ENCODE results near the gene XRCC3.

DNA sequence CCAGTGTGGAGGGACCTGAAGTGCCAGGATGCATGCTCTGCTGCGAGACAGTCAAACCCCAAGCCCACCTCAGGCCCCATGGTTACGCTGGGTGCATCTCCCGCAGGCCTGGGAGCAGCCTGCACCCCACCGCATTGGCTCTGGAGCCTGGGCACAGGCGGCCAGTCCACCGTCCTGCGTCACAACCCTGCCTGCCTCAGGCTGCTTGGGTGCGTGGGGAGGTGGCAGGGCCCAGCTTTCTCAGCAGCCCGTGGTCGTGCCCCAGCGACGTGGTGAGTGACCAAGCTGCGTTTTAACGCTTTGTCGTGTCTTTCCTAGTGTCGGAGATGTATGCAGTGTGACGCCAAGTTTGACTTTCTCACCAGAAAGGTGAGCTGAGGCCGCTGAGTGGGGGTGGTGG is 11.2 kb upstream of the XRCC3 start:
- TF ChIP-seq, protein P1, sequence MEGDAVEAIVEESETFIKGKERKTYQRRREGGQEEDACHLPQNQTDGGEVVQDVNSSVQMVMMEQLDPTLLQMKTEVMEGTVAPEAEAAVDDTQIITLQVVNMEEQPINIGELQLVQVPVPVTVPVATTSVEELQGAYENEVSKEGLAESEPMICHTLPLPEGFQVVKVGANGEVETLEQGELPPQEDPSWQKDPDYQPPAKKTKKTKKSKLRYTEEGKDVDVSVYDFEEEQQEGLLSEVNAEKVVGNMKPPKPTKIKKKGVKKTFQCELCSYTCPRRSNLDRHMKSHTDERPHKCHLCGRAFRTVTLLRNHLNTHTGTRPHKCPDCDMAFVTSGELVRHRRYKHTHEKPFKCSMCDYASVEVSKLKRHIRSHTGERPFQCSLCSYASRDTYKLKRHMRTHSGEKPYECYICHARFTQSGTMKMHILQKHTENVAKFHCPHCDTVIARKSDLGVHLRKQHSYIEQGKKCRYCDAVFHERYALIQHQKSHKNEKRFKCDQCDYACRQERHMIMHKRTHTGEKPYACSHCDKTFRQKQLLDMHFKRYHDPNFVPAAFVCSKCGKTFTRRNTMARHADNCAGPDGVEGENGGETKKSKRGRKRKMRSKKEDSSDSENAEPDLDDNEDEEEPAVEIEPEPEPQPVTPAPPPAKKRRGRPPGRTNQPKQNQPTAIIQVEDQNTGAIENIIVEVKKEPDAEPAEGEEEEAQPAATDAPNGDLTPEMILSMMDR (conservative IDR thresholded peaks at IDR 0.05; ENCODE audit: low read depth, low read length): no peak
- TF ChIP-seq EZH2 (IDR thresholded peaks at IDR 0.05; ENCODE audit: low read length, unreplicated experiment) (no peak), EZH2phosphoT487 (IDR thresholded peaks at IDR 0.05; ENCODE audit: borderline replicate concordance, low read length) (no peak)
